Measurements from ENCODE around the gene FCHSD1.

GRCh38 chr5:141638771-141639170, 12.4 kb downstream of the FCHSD1 start:
- no peak for TF ChIP-seq CTCF (IDR thresholded peaks at IDR 0.05)
- no peak for TF ChIP-seq POLR2A (IDR thresholded peaks at IDR 0.05)
